Colonic mucosa (tissue), 4 donors: Measurements from ENCODE around the gene SLC16A8. TPM values are rescaled to one million over a fixed set of nuclear protein-coding genes. Genes with fewer than 3 reads are reported as not detected.

ENCODE experiments used
- DNase-seq: peaks from one replicate; pipeline ENCODE4 v3.0.0-alpha.2; 2020
- H3K27ac ChIP-seq: fragments of 200-600 bp; one replicate; pipeline ENCODE4 v1.8.0; 2021
- H3K27me3 ChIP-seq: fragments of 200-600 bp; one replicate; pipeline ENCODE4 v1.8.0; 2021
- H3K36me3 ChIP-seq: fragments of 200-600 bp; one replicate; pipeline ENCODE4 v1.8.0; 2021
- H3K4me1 ChIP-seq: fragments of 200-600 bp; one replicate; pipeline ENCODE4 v1.8.0; 2021; ENCODE audit warnings: mild to moderate bottlenecking
- H3K4me3 ChIP-seq: fragments of 200-600 bp; one replicate; pipeline ENCODE4 v1.8.0; 2021
- H3K9ac ChIP-seq, 2 donors: one replicate each; pipeline ENCODE4 v1.7.0; 2013; ENCODE audit warnings: control low read depth in 2 of 2, low read depth in 2 of 2, low read length in 2 of 2
- H3K9me3 ChIP-seq: fragments of 200-600 bp; one replicate; pipeline ENCODE4 v1.8.0; 2021
- CTCF ChIP-seq: fragments of 200-600 bp; IDR thresholded peaks from one replicate; pipeline ENCODE4 v1.8.0; 2022; ENCODE audit warnings: antibody characterized with exemption, mild to moderate bottlenecking
- intact Hi-C: fragments of 100-400 bp; cut with DNase I; formaldehyde crosslinking; loops from one replicate; pipeline ENCODE4 v1.14.1; 2022
- total RNA-seq, 2 donors: library from RNA; stranded (reverse); fragmentation: NEBNext Ultra II Directional in 1 of 2; extraction: Animal tissue kit (Norgen Biotek cat#: 25700) in 1 of 2; gene quantifications; one replicate each; pipeline ENCODE4 v1.2.1, GENCODE V29; 2021
- donor health status: healthy.
- donor health status: DM: no; HTN: no; CAD: no.
- donor health status: DM: no; HTN: no; CAD: no.

The SLC16A8 gene
- total RNA-seq, 2 donors from 2014 or later = 0.27 TPM; not detected in 1

DNA sequence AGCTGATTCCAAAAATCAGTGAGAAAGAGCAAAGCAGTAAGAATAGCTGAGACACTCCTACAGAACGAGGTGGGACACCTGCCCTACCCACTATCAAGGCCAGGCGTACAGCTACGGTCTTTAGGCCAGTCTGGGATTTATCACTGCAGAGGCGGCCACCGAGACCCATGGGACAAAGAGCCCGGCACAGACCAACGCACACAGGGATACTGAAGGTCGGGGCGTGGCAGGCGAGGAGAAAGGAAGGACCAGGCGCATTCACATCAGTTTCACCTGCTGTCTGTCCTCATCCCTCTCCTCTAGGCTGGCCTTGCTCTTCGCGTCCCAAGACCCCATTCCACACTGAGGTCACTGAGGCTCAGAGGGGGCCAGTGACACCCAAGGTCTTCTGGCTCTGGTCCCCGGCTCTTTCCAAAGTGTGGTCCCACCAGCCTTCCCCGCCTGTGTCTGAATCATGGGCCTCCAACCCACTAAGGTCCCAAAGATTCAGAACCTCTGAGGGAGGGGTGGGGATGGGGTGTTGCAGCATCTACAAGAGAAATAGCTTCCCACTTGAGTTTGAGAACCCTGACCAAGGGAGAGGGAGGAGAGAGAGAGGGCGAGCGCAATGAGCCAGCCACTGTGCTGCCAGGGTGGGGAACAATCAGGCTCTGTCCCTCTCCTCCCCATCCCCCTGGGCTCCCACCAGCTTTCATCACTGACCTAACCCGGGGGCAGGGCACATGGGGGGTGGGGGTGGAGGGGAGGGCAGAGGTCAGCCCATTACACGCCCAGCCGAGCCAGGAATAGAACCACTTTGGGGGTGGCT lies 34.0 kb downstream of the SLC16A8 start:
- H3K4me3 ChIP-seq = no peak overlapping the region
- H3K9ac ChIP-seq = no peak overlapping the region
- H3K36me3 ChIP-seq = no peaks in the 10 kb centered on the region
- intact Hi-C loops = loop anchor here (5.0 kb wide), 3 partner anchors 182 to 522 kb away; partner anchors contain the start of gene DMC1
- no peaks in the 10 kb centered on the region for H3K27me3 ChIP-seq
- H3K27ac ChIP-seq = no peak overlapping the region
- DNase-seq = no peak
- H3K9me3 ChIP-seq = no peaks in the 10 kb centered on the region
- TF ChIP-seq CTCF = no peak
- H3K4me1 ChIP-seq = no peaks in the 10 kb centered on the region

DNA sequence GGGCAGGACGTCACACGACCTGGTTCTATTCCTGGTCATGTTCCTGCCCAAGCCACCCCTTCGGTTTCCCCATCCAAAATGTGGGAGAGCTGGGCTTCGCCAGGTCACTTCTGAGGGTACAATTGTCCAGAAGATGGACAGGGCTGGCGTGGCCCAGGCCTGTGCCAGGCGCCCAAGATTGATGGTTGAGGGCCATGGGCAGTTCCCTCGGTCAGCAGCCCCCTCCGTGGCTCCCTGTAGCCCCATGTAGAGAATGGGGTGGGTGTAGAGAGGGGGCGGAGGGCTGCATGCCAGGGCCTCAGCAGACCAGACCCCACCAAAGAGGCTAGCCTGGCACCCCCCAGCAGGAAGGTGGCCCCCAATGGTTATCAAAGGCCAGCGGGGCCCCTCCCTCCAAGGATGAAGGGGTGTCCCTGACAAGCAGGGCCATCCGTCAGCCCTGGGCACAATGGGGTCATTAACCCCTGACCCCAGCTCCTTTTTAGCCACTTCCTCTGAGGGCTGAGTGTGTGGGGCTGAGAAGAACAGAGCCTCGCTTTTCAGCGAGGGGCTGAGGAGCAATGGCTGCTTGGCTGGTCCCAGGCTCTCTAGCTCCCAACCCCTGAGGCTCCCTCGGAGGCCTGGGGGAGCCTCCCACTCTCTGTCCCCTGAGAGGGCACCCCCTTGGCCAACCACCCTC lies 37.8 kb downstream of the SLC16A8 start:
- H3K9me3 ChIP-seq = no peaks in the 10 kb centered on the region
- no peaks in the 10 kb centered on the region for H3K4me1 ChIP-seq
- intact Hi-C loops = no loop called here
- no peak overlapping the region for H3K4me3 ChIP-seq
- no peak overlapping the region for H3K27ac ChIP-seq
- H3K36me3 ChIP-seq = no peaks in the 10 kb centered on the region
- DNase-seq = no peak
- H3K9ac ChIP-seq = no peak overlapping the region
- TF ChIP-seq CTCF = no peak
- no peaks in the 10 kb centered on the region for H3K27me3 ChIP-seq

DNA sequence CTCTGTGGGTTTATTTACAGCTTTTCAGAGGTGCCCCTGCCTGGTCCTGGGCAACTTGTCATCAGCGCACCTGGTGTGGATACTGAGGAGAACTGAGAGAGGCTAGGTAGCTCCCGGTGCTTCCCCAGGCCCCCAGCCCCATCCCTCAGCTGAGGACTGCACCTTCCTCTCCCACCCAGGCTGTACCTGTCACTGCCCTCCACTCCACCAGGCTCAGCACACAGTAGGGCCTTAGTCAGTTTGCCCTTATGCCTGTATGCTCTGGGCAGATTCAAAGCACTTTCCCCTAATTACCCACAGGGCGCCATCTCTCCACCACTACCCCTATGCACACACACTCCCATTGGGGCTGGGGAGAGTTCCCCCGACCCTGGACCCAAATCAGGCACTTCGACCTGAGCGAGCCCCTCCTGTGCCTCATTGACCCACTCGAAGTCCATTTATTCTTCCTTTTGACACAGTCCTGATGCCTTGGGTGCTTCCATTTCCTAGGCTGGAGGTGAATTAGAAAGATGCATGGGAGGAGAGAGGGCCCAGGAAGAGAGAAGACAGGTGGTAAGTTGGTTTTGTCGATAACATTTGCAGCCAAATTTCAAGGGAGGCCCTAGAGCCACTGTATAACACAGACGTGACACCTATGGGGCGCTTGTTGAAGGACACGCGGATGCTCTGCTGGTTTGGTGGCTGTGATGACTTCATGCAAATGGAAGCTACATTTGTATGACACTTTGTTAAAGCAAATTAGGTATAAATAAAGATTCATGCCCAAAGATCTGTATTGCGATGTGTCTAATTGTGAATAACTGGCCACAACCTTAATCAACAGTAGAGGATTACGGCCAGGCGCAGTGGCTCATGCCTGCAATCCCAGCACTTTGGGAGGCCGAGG lies 40.6 kb downstream of the SLC16A8 start:
- H3K27ac ChIP-seq = no peak overlapping the region
- no peaks in the 10 kb centered on the region for H3K4me1 ChIP-seq
- no peaks in the 10 kb centered on the region for H3K36me3 ChIP-seq
- intact Hi-C loops = no loop called here
- DNase-seq = no peak
- no peaks in the 10 kb centered on the region for H3K27me3 ChIP-seq
- no peak overlapping the region for H3K9ac ChIP-seq
- no peaks in the 10 kb centered on the region for H3K9me3 ChIP-seq
- H3K4me3 ChIP-seq = no peak overlapping the region
- TF ChIP-seq CTCF = no peak

GRCh38 chr22:38042488-38042790 lies 41.5 kb downstream of the SLC16A8 start:
- Histone ChIP-seq H3K9ac (no peak overlapping the region), H3K9me3 (no peaks in the 10 kb centered on the region), H3K4me3 (no peak overlapping the region), H3K36me3 (no peaks in the 10 kb centered on the region), H3K27ac (no peak overlapping the region), H3K27me3 (no peaks in the 10 kb centered on the region), H3K4me1 (no peaks in the 10 kb centered on the region)
- intact Hi-C loops = no loop called here
- no peak for TF ChIP-seq CTCF
- DNase-seq = no peak

GRCh38 chr22:38041760-38042487 lies 42.1 kb downstream of the SLC16A8 start:
- TF ChIP-seq CTCF = no peak
- Histone ChIP-seq H3K9me3 (no peaks in the 10 kb centered on the region), H3K36me3 (no peaks in the 10 kb centered on the region), H3K4me3 (no peak overlapping the region), H3K27ac (no peak overlapping the region), H3K9ac (no peak overlapping the region), H3K4me1 (no peaks in the 10 kb centered on the region), H3K27me3 (no peaks in the 10 kb centered on the region)
- DNase-seq = no peak
- intact Hi-C loops = no loop called here
